Measurements from ENCODE around the gene MED4. TPM values are rescaled to one million over a fixed set of nuclear protein-coding genes. Genes with fewer than 3 reads are reported as not detected.

The MED4 gene
- total and polyA plus RNA-seq, 9 of the 15 experiments (the other 6 are each of a cell fraction or from before 2014, with no cell fraction given) = 24.5 to 87.3 (median 58.3) TPM

DNA sequence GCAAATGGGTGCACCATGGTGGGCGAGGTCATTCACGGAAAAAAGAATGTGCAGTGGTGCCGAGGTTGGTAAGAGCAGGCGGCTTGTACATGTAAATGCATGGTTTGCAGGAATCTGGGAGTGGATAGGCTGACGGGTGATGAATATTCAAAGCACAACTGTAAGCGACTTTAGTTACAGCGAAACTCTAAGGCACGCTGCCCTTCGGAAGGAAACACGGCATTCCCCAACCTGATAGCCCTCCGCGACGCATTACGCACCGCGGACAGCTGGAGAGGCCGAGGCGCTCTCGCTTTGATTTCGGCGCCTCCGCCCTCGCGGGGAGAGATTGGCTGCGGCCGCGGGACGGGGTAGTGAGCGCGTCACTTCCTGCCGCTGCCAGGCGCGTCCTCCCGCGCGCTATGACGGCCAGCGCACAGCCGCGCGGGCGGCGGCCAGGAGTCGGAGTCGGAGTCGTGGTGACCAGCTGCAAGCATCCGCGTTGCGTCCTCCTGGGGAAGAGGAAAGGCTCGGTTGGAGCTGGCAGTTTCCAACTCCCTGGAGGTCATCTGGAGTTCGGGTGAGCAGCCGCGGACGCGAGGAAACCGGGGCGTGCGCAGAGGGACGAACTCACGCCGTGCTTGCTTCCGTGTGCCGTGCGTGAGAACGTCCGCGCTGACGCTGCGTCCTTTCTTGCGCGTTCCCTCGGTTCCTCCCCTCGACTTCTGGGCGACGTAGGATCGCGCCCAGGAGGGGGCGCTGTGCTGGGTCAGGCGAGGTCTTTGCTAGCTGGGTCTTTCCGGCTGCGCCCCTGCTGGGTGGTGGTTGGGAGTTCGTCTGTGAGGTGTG lies 57.3 kb downstream of the MED4 start, which contains the start of gene NUDT15 (continued):
- TF ChIP-seq AFF4 (CRISPR knock-in tag; IDR thresholded peaks at IDR 0.05) (peak; percentile 76; the same call in 1 of the 2 replicates), FOXM1 (IDR thresholded peaks at IDR 0.05; ENCODE audit: low read depth) (no peak), FOXM1 (CRISPR knock-in tag; IDR thresholded peaks at IDR 0.05; ENCODE audit: low read depth) (0 out of 2 replicates have a peak, but pooled peaks have one; percentile 29), CTCF (IDR thresholded peaks at IDR 0.05 in 2 of 3, conservative IDR thresholded peaks at IDR 0.05 in 1 of 3; ENCODE audit: insufficient read depth in 2 of 3, low read depth in 1 of 3, low read length in 3 of 3) (peak; percentile 96 to 99 (median 99)), HNRNPLL (IDR thresholded peaks at IDR 0.05; ENCODE audit: low read depth, low read length, poor library complexity, severe bottlenecking) (peak; percentile 78), KLF6 (CRISPR knock-in tag; IDR thresholded peaks at IDR 0.05; ENCODE audit: borderline replicate concordance) (no peak), DACH1 (IDR thresholded peaks at IDR 0.05; ENCODE audit: partially characterized antibody) (peak; percentile 72)
- TF ChIP-seq, protein P1, sequence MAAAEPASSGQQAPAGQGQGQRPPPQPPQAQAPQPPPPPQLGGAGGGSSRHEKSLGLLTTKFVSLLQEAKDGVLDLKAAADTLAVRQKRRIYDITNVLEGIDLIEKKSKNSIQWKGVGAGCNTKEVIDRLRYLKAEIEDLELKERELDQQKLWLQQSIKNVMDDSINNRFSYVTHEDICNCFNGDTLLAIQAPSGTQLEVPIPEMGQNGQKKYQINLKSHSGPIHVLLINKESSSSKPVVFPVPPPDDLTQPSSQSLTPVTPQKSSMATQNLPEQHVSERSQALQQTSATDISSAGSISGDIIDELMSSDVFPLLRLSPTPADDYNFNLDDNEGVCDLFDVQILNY (CRISPR knock-in tag; IDR thresholded peaks at IDR 0.05) = 0 out of 2 replicates have a peak, but pooled peaks have one; percentile 56
- TF ChIP-seq, protein P2, sequence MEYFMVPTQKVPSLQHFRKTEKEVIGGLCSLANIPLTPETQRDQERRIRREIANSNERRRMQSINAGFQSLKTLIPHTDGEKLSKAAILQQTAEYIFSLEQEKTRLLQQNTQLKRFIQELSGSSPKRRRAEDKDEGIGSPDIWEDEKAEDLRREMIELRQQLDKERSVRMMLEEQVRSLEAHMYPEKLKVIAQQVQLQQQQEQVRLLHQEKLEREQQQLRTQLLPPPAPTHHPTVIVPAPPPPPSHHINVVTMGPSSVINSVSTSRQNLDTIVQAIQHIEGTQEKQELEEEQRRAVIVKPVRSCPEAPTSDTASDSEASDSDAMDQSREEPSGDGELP (CRISPR knock-in tag; IDR thresholded peaks at IDR 0.05; ENCODE audit: borderline replicate concordance) = peak; percentile 99
